ENCODE results near the gene GNPDA1.
A peak's percentile ranks its signal among the peaks of the same experiment; 100 is the strongest.

The GNPDA1 gene

DNA sequence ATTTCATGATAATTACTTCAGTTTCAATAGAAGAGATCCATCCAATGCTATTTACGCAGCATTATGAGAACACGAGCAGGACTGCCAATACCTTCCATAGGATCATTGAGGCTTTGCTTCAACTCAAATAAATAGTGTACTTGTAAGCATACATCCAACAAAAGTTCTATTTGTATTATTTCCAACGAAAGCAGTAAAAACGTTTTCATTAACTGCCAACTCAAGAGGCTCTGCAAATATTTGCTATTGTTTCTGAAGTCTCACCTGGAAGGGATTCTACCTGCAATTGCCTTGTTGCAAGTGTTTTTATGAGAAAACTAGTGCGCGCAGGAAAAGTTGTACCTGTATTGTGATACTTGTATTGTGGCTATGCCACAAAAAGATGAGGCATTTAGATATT lies 11.0 kb upstream of the GNPDA1 start:
- no peak overlapping the region for H3K27ac ChIP-seq (ENCODE audit: low read depth, low read length)
- peaks cover 5% of the 10 kb centered on the region; the same call in 1 of the 2 replicates for H3K27me3 ChIP-seq (ENCODE audit: insufficient read depth, low read length)
- H3K9ac ChIP-seq (ENCODE audit: low read depth, low read length) = no peak overlapping the region
- peak overlapping the region; percentile 53; the same call in 1 of the 2 replicates for H3K4me3 ChIP-seq (ENCODE audit: low read length)
- 93% methylated on average over 6 of the region's 6 CpGs for WGBS
- no peaks in the 10 kb centered on the region for H3K36me3 ChIP-seq (ENCODE audit: insufficient read depth, low read length)
- H3K4me1 ChIP-seq (ENCODE audit: insufficient read depth, low read length) = peaks cover 7% of the 10 kb centered on the region; the same call in 1 of the 2 replicates
- peaks cover 7% of the 10 kb centered on the region; the same call in 1 of the 2 replicates for H3K9me3 ChIP-seq (ENCODE audit: insufficient read depth, low read depth, low read length)

DNA sequence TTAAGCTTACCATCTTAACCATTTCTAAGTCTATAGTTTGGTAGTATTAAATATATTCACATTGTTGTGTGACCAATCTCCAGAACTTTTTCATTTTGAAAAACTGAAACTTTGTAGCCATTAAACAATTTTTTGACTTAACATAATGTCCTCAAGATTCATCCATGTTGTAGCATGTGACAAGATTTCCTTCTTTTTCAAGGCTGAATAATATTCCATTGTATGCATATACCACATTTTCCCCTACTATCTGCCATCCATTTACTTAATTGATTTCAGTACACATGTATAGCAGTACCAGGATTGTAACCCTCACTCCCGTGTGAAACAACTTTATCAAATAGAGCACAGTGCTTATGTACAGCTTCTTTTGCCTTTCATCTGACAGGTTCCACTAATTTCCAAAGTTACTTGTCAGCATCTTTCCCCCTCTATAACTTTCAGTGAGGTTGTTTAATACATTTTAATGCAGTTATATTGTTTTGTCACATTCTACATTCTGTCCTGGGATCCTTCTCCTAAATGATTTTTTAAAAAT lies 7.4 kb upstream of the GNPDA1 start:
- H3K4me1 ChIP-seq (ENCODE audit: insufficient read depth, low read length) = peaks cover 7% of the 10 kb centered on the region; the same call in 1 of the 2 replicates
- no peak overlapping the region for H3K4me3 ChIP-seq (ENCODE audit: low read length)
- no peaks in the 10 kb centered on the region for H3K36me3 ChIP-seq (ENCODE audit: insufficient read depth, low read length)
- 92% methylated on average over 1 of the region's 1 CpG for WGBS
- H3K9me3 ChIP-seq (ENCODE audit: insufficient read depth, low read depth, low read length) = peaks cover 7% of the 10 kb centered on the region; the same call in 1 of the 2 replicates
- peaks cover 5% of the 10 kb centered on the region; the same call in 1 of the 2 replicates for H3K27me3 ChIP-seq (ENCODE audit: insufficient read depth, low read length)
- no peak overlapping the region for H3K27ac ChIP-seq (ENCODE audit: low read depth, low read length)
- H3K9ac ChIP-seq (ENCODE audit: low read depth, low read length) = no peak overlapping the region

DNA sequence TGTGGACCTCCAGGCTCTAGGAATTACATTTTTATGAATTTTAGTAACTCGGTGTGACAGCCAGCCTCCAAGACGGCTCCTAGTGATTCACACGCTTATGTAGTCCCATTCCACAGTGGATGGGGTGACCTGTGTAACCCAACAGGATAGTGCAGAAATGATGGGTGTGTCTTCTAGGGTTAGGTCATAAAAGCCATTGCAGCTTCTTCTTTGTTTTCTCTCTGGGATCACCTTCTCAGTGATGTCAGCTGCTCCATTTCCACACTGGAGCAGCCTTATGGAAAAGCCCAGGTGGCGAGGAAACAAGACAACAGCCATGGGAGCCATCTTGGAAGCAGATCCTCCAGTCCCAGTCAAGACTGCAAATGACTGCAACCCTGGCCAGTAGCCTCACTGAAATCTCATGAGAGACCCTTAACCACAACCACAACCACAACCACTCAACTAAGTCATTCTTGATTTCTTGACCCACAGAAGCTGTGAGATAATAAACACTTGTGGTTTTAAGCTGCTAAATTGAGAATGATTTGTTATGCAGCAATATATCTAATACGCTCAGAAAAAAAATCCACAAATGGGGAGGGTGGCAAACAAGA lies 5.1 kb upstream of the GNPDA1 start:
- Histone ChIP-seq H3K27ac (ENCODE audit: low read depth, low read length) (no peak overlapping the region), H3K27me3 (ENCODE audit: insufficient read depth, low read length) (peaks cover 5% of the 10 kb centered on the region; the same call in 1 of the 2 replicates), H3K36me3 (ENCODE audit: insufficient read depth, low read length) (no peaks in the 10 kb centered on the region), H3K9me3 (ENCODE audit: insufficient read depth, low read depth, low read length) (peaks cover 7% of the 10 kb centered on the region; the same call in 1 of the 2 replicates), H3K4me1 (ENCODE audit: insufficient read depth, low read length) (peaks cover 4% of the 10 kb centered on the region; the same call in 1 of the 2 replicates), H3K9ac (ENCODE audit: low read depth, low read length) (no peak overlapping the region), H3K4me3 (ENCODE audit: low read length) (no peak overlapping the region)
- 93% methylated on average over 5 of the region's 5 CpGs for WGBS

DNA sequence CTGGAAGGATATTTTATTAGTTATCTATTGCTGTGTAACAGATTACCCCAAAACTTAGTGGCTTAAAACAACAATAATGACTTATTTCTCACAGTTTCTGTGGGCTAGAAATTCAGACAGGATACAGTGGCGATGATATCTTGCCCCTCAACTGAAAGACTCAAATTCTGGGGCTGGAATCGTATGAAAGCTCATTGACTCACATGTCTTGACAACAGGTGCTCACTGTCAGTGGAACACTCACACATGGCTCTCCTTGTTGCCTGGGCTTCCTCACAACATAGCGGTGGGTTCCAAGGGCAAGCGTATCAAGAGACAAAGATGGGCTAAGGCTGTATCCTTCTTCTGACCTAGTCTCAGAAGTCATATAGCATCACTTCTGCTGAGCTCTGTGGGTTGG lies 3.7 kb upstream of the GNPDA1 start:
- no peak overlapping the region for H3K27ac ChIP-seq (ENCODE audit: low read depth, low read length)
- no peak overlapping the region for H3K4me3 ChIP-seq (ENCODE audit: low read length)
- no peaks in the 10 kb centered on the region for H3K27me3 ChIP-seq (ENCODE audit: insufficient read depth, low read length)
- peaks cover 4% of the 10 kb centered on the region; the same call in 1 of the 2 replicates for H3K4me1 ChIP-seq (ENCODE audit: insufficient read depth, low read length)
- no peak overlapping the region for H3K9ac ChIP-seq (ENCODE audit: low read depth, low read length)
- 98% methylated on average over 4 of the region's 4 CpGs for WGBS
- H3K9me3 ChIP-seq (ENCODE audit: insufficient read depth, low read depth, low read length) = peaks cover 7% of the 10 kb centered on the region; the same call in 1 of the 2 replicates
- peaks cover 3% of the 10 kb centered on the region for H3K36me3 ChIP-seq (ENCODE audit: insufficient read depth, low read length)

DNA sequence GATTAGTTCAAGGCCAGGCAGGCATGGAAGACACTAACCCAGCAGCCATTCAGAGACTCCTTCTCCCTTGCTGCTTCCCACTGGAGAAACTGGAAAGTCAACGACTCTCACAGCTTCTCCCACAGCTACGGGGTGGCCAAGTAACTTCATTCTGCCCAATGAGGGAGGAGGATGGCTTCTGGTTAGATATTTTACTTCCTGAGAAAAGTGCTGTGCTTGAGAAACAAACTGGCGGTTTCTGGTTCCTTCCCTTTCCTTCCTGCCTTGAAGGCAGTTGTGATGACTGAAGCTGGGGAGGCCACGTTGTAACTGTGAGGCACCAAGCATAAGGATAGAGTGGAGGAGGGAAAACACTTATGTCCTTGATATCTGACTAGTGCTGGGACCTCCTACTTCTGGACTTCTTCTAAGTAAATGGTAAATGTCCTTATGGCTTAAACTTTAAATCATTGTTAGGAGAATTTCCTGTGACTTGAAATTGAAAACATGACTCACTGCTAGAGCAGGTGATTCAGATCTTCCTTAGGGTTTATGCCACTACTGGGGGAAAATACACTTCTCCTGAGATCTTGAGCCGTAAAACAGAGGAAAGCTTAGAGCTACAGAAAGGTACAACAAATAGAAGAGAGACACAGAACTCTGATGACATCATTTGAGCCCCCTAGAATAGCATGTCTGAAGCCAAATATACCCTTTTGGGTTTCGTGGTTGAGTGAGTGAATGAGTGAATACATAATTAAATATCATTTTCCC lies 3.1 kb upstream of the GNPDA1 start:
- no peak overlapping the region for H3K9ac ChIP-seq (ENCODE audit: low read depth, low read length)
- H3K4me1 ChIP-seq (ENCODE audit: insufficient read depth, low read length) = peaks cover 4% of the 10 kb centered on the region; the same call in 1 of the 2 replicates
- 76% methylated on average over 5 of the region's 6 CpGs for WGBS

DNA sequence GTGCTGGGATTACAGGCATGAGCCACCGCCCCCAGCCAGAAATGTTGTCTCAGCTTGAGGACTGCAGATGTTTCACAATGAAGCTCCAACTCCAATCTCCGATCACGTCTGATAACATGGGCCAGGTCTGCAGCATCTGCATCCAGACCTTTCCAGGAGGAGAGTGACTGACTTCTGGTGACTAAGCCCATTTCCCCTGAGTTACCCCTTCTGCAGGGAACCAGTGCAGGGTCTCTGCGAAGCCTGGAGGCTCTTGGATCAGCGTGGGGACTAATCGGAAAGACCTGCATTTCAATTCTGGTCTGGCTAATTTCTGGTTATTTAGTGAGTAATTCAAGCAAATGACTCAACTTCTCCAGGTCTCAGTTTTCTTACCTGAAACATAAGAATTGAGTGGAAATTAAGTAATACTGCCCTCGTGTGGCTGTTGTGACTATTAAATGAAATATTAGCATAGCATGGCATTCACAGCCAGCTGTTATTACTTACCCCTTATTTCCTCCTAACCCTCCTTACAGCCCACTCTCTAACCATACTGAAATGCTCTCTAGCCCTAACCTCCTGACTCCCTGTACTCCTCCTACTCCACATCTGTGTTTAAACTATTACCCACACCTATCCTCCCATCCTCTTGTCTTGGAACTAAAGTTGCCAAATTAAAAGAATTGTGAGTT lies 2.2 kb upstream of the GNPDA1 start:
- WGBS = 61% methylated on average over 6 of the region's 7 CpGs
- no peak overlapping the region for H3K4me3 ChIP-seq (ENCODE audit: low read length)
- H3K36me3 ChIP-seq (ENCODE audit: insufficient read depth, low read length) = peaks cover 14% of the 10 kb centered on the region
- H3K4me1 ChIP-seq (ENCODE audit: insufficient read depth, low read length) = peaks cover 4% of the 10 kb centered on the region; the same call in 1 of the 2 replicates
- H3K27me3 ChIP-seq (ENCODE audit: insufficient read depth, low read length) = no peaks in the 10 kb centered on the region
- H3K9me3 ChIP-seq (ENCODE audit: insufficient read depth, low read depth, low read length) = peaks cover under 1% of the 10 kb centered on the region; the same call in 1 of the 2 replicates
- H3K27ac ChIP-seq (ENCODE audit: low read depth, low read length) = no peak overlapping the region
- H3K9ac ChIP-seq (ENCODE audit: low read depth, low read length) = no peak overlapping the region

More for the DNA sequence above, 3.1 kb upstream of the GNPDA1 start:
- no peak overlapping the region for H3K27ac ChIP-seq (ENCODE audit: low read depth, low read length)
- no peak overlapping the region for H3K4me3 ChIP-seq (ENCODE audit: low read length)
- peaks cover 7% of the 10 kb centered on the region; the same call in 1 of the 2 replicates for H3K9me3 ChIP-seq (ENCODE audit: insufficient read depth, low read depth, low read length)
- H3K27me3 ChIP-seq (ENCODE audit: insufficient read depth, low read length) = no peaks in the 10 kb centered on the region
- H3K36me3 ChIP-seq (ENCODE audit: insufficient read depth, low read length) = peaks cover 9% of the 10 kb centered on the region

DNA sequence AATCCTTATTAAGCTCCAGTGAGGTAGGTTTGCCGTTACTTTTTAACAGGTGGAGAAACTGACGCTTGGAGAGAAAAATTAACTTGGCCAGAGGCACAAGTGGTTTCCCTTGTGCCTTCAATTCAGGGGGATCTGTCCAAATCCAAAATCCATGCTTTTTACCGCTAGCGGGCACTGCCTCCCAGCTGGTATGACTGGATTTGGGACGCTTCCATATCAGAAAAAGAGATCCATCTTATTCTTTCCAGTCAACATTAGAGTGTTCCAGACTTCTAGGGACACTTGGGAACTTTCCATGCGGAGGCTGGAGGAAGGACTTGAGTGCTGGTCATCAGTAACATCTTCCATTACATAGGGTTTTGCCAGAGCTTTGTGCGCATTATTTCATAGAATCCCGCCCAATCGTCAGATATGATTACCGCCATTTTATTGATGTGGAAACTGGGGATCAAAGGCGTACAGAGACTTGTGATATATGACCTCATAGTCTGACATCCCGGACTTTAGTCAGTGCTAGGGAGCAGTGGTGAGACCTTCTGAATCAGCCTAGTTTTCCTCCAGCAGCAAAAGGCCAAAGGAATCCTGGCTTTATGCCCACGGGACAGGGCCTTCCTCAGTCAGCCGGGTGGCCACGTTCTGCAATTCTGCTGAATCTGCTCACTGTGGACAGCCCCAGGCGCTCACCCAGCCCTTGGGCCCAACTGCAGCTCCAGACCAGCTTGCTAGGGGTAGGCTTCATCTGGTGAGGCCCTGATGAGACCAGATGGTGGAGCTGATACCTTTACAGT lies 1.1 kb upstream of the GNPDA1 start:
- WGBS = 96% methylated on average over 16 of the region's 16 CpGs
- H3K4me1 ChIP-seq (ENCODE audit: insufficient read depth, low read length) = peaks cover 4% of the 10 kb centered on the region; the same call in 1 of the 2 replicates
- H3K9ac ChIP-seq (ENCODE audit: low read depth, low read length) = no peak overlapping the region
- no peak overlapping the region for H3K4me3 ChIP-seq (ENCODE audit: low read length)
- H3K36me3 ChIP-seq (ENCODE audit: insufficient read depth, low read length) = peaks cover 23% of the 10 kb centered on the region
- H3K9me3 ChIP-seq (ENCODE audit: insufficient read depth, low read depth, low read length) = no peaks in the 10 kb centered on the region
- no peak overlapping the region for H3K27ac ChIP-seq (ENCODE audit: low read depth, low read length)
- no peaks in the 10 kb centered on the region for H3K27me3 ChIP-seq (ENCODE audit: insufficient read depth, low read length)

DNA sequence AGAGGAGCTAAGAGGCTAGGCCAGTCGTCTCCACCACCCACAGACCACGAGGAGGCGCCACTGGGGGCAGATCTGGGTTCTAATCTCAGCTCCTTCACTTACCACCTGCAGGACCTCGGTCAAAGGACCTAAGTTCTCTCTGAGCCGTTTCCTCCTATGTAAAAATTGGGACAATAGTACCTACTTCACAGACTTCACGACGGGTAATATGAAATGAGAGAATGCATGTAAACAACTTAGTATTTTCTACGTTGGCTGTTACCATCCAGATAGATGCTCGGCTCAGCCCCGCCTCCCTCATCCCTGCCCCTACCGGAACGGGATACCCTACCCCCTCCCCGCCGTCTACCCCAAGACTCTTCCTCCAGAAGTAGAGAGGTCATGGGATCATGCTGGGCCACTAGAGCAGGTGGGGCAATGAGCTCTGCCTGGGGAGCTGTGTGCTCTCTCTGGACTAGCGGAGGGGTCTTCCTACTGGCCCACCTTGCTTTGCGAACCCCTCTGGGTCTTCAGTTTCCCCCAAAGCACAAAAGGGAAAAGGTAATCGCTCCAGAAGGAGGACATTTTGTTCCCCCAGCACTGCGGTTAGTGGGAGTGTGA lies 541 bp downstream of the GNPDA1 start:
- Histone ChIP-seq H3K4me3 (ENCODE audit: low read length) (peak overlapping the region; percentile 71), H3K9ac (ENCODE audit: low read depth, low read length) (peak overlapping the region; percentile 78), H3K27me3 (ENCODE audit: insufficient read depth, low read length) (no peaks in the 10 kb centered on the region), H3K9me3 (ENCODE audit: insufficient read depth, low read depth, low read length) (no peaks in the 10 kb centered on the region), H3K27ac (ENCODE audit: low read depth, low read length) (peak overlapping the region; percentile 27), H3K4me1 (ENCODE audit: insufficient read depth, low read length) (peaks cover 4% of the 10 kb centered on the region; the same call in 1 of the 2 replicates), H3K36me3 (ENCODE audit: insufficient read depth, low read length) (peaks cover 38% of the 10 kb centered on the region)
- WGBS = 10% methylated on average over 14 of the region's 18 CpGs

DNA sequence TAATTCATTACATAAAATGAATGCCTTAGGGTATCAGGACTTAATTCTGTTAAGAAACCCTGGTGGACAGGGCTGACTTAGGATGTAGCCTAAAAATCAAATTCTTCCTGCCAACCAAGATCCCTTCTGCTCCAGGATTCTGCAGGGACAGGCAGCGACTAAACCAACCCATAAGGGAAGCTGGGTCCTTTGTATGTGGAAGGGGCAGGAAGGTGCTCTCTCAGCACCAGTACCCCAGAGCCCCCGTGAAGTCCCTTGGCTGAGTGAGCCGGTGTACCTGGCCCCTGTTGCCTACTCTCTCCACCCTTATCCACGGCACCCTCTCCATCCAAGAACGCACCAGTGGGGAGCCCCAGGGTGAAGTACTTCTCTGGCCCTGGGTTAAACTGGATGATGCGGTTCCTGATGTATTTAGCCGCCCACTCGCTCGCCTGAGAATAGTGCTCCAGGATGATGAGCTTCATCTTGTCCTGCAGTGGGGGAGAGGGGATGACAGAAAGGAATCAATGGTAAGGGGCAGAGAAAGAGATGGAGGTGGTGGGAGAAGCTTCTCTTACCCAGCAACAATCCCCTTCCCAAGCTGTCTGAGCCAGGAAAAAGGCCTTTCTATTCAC lies 1.1 kb downstream of the GNPDA1 start:
- H3K27me3 ChIP-seq (ENCODE audit: insufficient read depth, low read length) = no peaks in the 10 kb centered on the region
- no peak overlapping the region for H3K27ac ChIP-seq (ENCODE audit: low read depth, low read length)
- 96% methylated on average over 9 of the region's 9 CpGs for WGBS
- no peak overlapping the region for H3K9ac ChIP-seq (ENCODE audit: low read depth, low read length)
- no peaks in the 10 kb centered on the region for H3K9me3 ChIP-seq (ENCODE audit: insufficient read depth, low read depth, low read length)
- peaks cover 4% of the 10 kb centered on the region; the same call in 1 of the 2 replicates for H3K4me1 ChIP-seq (ENCODE audit: insufficient read depth, low read length)
- peaks cover 44% of the 10 kb centered on the region for H3K36me3 ChIP-seq (ENCODE audit: insufficient read depth, low read length)
- peak overlapping the region; percentile 71; the same call in 1 of the 2 replicates for H3K4me3 ChIP-seq (ENCODE audit: low read length)

DNA sequence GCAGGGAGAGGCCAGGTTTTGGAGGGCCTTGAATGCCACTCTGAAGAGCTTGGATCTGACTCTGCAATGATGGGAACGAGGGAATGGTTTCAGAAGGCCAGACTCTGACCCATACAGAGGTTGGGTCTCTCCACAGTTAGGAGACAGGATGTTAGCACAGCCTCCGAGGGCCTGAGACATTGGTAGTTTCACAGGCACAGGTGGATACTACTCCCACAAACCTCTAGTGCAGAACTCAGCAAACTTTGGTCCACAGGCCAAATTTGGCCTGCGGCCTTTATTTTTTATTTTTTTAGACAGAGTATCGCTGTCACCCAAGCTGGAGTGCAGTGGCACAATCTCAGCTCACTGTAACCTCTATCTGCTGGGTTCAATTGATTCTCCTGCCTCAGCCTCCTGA lies 2.9 kb downstream of the GNPDA1 start:
- no peak overlapping the region for H3K9ac ChIP-seq (ENCODE audit: low read depth, low read length)
- H3K4me1 ChIP-seq (ENCODE audit: insufficient read depth, low read length) = peaks cover 4% of the 10 kb centered on the region; the same call in 1 of the 2 replicates
- no peaks in the 10 kb centered on the region for H3K27me3 ChIP-seq (ENCODE audit: insufficient read depth, low read length)
- peaks cover 62% of the 10 kb centered on the region for H3K36me3 ChIP-seq (ENCODE audit: insufficient read depth, low read length)
- H3K9me3 ChIP-seq (ENCODE audit: insufficient read depth, low read depth, low read length) = no peaks in the 10 kb centered on the region
- 92% methylated on average over 4 of the region's 4 CpGs for WGBS
- no peak overlapping the region for H3K27ac ChIP-seq (ENCODE audit: low read depth, low read length)
- no peak overlapping the region for H3K4me3 ChIP-seq (ENCODE audit: low read length)
